ENCODE data around the gene UBE2R2. TPM values are rescaled to one million over a fixed set of nuclear protein-coding genes. Genes with fewer than 3 reads are reported as not detected.

UBE2R2 gene
- polyA plus RNA-seq, 3 donors, result 30.5 to 50.1 (median 37.2) TPM

GRCh38 chr9:33850267-33850629, 33.3 kb downstream of the UBE2R2 start:
- Histone ChIP-seq H4K20me1 (ENCODE audit: insufficient read depth, low read length) (peaks cover 38% of the 10 kb centered on the region), H3K9me3 (replicated peaks in 1 of 2; ENCODE audit: control insufficient read depth in 1 of 2, insufficient read depth in 1 of 2, low read length in 2 of 2) (no peaks in the 10 kb centered on the region), H3K9ac (ENCODE audit: insufficient read depth, low read length, poor library complexity, severe bottlenecking) (no peak overlapping the region), H3K4me1 (ENCODE audit: control insufficient read depth in 1 of 2, insufficient read depth in 2 of 2, low read length in 2 of 2) (peaks cover 40 to 52% of the 10 kb centered on the region in 2 donors), H3K4me2 (replicated peaks; ENCODE audit: extremely low read depth, low read length, poor library complexity, severe bottlenecking) (no peak overlapping the region), H3K4me3 (replicated peaks in 1 of 3; ENCODE audit: low read depth in 2 of 3, low read length in 3 of 3) (no peak overlapping the region), H3K27ac (ENCODE audit: low read depth in 1 of 2, low read length in 2 of 2) (peak overlapping the region in 1 of 2 donors; percentile 54), H3K27me3 (ENCODE audit: control insufficient read depth in 2 of 2, insufficient read depth in 2 of 2, low read length in 2 of 2) (no peaks in the 10 kb centered on the region), H3K79me2 (ENCODE audit: insufficient read depth, low read length) (peaks cover 100% of the 10 kb centered on the region), H3K36me3 (replicated peaks in 1 of 2; ENCODE audit: control insufficient read depth in 1 of 2, insufficient read depth in 2 of 2, low read length in 2 of 2) (peaks cover 0 to 5% of the 10 kb centered on the region in 2 donors), H2AFZ (ENCODE audit: insufficient read depth, low read depth, low read length, poor library complexity, severe bottlenecking) (no peak overlapping the region)
- Mint-ChIP-seq H3K27me3 (ENCODE audit: low read depth in 3 of 3) (no peaks in the 10 kb centered on the region), H3K27ac (peak overlapping the region in 4 of 7 donors; percentile 40 to 75 (median 67)), H3K36me3 (peaks cover 13 to 21% of the 10 kb centered on the region in 2 donors), H3K9me3 (peaks cover 0 to 4% (median 0%) of the 10 kb centered on the region in 7 donors), H3K4me3 (no peak overlapping the region), H3K4me1 (peaks cover 54% of the 10 kb centered on the region)
- WGBS (ENCODE audit: insufficient coverage), result 100% methylated on average over 2 of the region's 4 CpGs
- intact Hi-C loops (cut with micrococcal nuclease), result loop anchor here (5.0 to 10.0 kb wide), 3 partner anchors 33 to 113 kb away; partner anchors contain the start of gene UBE2R2 (in 1 of the 2)
- no peak for TF ChIP-seq CTCF (IDR thresholded peaks at IDR 0.05)
- DNase-seq, result no peak

- no peak overlapping the region for H3K4me3 Mint-ChIP-seq
- no peak overlapping the region for H3K4me2 ChIP-seq (replicated peaks; ENCODE audit: extremely low read depth, low read length, poor library complexity, severe bottlenecking)
- H4K20me1 ChIP-seq (ENCODE audit: insufficient read depth, low read length), result peaks cover 42% of the 10 kb centered on the region
- no peak for TF ChIP-seq CTCF (IDR thresholded peaks at IDR 0.05)
- no peaks in the 10 kb centered on the region for H3K9me3 ChIP-seq (replicated peaks in 1 of 2; ENCODE audit: control insufficient read depth in 1 of 2, insufficient read depth in 1 of 2, low read length in 2 of 2)
- H3K9ac ChIP-seq (ENCODE audit: insufficient read depth, low read length, poor library complexity, severe bottlenecking), result no peak overlapping the region
- H3K27me3 ChIP-seq (ENCODE audit: control insufficient read depth in 2 of 2, insufficient read depth in 2 of 2, low read length in 2 of 2), result no peaks in the 10 kb centered on the region
- peaks cover 0 to under 1% (median 0%) of the 10 kb centered on the region in 7 donors for H3K9me3 Mint-ChIP-seq
- H3K36me3 ChIP-seq (replicated peaks in 1 of 2; ENCODE audit: control insufficient read depth in 1 of 2, insufficient read depth in 2 of 2, low read length in 2 of 2), result peaks cover 0 to 9% of the 10 kb centered on the region in 2 donors
- peak overlapping the region in 1 of 2 donors; percentile 61 for H3K27ac ChIP-seq (ENCODE audit: low read depth in 1 of 2, low read length in 2 of 2)
- DNase-seq, result no peak
- H3K79me2 ChIP-seq (ENCODE audit: insufficient read depth, low read length), result peaks cover 100% of the 10 kb centered on the region
- peak overlapping the region in 6 of 7 donors; percentile 54 to 83 (median 71) for H3K27ac Mint-ChIP-seq
- intact Hi-C loops (cut with micrococcal nuclease), result loop anchor here (5.0 to 10.0 kb wide), 3 partner anchors 33 to 113 kb away; partner anchors contain the start of gene UBE2R2 (in 1 of the 2)
- H3K4me1 ChIP-seq (ENCODE audit: control insufficient read depth in 1 of 2, insufficient read depth in 2 of 2, low read length in 2 of 2), result peaks cover 35 to 47% of the 10 kb centered on the region in 2 donors
- no peak overlapping the region for H3K4me3 ChIP-seq (replicated peaks in 1 of 3; ENCODE audit: low read depth in 2 of 3, low read length in 3 of 3)
- H3K4me1 Mint-ChIP-seq, result peaks cover 52% of the 10 kb centered on the region
- H2AFZ ChIP-seq (ENCODE audit: insufficient read depth, low read depth, low read length, poor library complexity, severe bottlenecking), result no peak overlapping the region
- peaks cover 15 to 18% of the 10 kb centered on the region in 2 donors for H3K36me3 Mint-ChIP-seq
- no peaks in the 10 kb centered on the region for H3K27me3 Mint-ChIP-seq (ENCODE audit: low read depth in 3 of 3)
Observed at GRCh38 chr9:33850677-33851076, 33.7 kb downstream of the UBE2R2 start.

All from CD14-positive monocyte (primary cell).